Femur (tissue), 1 donor: Measurements from ENCODE around the gene ZSCAN5B.
"Not testable (repeated sequence)": the region's sequence is repeated elsewhere in the genome, so short reads cannot be mapped to it uniquely, and the experiment has no call there.

Experiments
- DNase-seq: peaks from one replicate; pipeline ENCODE4 v3.0.0-alpha.2; 2017

ZSCAN5B gene

DNA sequence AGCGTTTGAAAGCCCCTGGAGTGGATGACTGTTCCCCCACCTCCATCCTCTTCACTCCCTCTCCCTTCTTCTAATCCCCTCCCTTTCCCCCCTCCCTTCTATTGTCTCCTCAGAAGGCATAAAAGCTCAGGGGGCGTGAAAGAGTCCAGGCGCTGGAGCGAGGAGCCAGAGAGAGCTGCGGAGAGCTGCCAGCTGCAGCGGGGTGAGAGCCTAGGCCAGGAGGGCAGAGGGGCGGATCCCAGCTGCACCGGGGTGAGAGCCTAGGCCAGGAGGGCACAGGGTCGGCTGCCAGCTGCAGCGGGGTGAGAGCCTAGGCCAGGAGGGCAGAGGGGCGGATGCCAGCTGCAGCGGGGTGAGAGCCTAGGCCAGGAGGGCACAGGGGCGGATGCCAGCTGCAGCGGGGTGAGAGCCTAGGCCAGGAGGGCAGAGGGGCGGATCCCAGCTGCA, 21.7 kb downstream of the ZSCAN5B start, which contains the start of gene GALP:
TSS of gene GALP (plus strand) at position 148 of the 447 bp plus-strand sequence. CDS start 1,101 bp downstream, outside the sequence.
- not testable (repeated sequence) for DNase-seq

DNA sequence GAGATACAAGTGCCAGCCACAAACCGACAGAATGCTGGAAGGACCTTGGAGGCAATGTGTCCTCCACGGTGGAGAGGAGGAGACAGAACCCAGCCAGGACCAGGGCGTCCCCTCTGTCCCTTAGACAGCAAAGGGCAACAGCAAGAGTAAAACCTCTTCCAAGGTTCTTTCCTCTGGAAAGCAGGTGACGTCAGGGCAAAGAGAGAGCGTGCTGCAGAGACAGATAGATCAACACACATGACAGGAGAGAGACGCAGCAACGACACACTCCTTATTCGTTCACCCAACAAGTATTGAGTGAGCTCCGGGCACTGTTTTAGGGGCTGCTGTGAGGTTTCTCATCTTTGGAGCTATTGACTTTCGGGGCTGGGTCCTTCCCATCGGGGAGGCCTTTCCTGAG, 23.0 kb downstream of the ZSCAN5B start:
- no peak for DNase-seq

- no peak for DNase-seq
Observed at GRCh38 chr19:56174086-56174485, 23.5 kb downstream of the ZSCAN5B start.

- DNase-seq = no peak
Observed at GRCh38 chr19:56170261-56170660, 27.3 kb downstream of the ZSCAN5B start.

DNA sequence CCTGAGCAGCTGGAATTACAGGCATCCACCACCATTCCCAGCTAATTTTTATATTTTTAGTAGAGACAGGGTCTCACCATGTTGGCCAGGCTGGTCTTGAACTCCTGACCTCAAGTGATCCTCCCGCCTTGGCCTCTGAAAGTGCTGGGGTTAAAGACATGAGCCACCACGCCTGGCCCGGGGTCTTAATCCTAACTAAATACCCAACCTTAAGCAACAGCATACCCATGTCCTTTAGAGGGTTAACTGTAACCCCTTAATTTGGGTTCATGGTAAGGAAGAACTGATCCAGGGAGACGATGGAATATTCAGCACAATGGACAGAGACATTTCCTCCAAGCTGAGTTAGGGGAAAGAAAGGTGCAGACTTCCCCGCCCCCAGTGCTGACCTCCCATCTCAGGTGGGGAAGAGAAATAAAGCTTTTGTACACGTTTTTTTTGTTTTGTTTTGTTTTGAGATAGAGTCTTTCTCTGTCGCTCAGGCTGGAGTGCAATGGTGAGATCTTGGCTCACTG, 30.5 kb downstream of the ZSCAN5B start:
- no peak for DNase-seq

DNA sequence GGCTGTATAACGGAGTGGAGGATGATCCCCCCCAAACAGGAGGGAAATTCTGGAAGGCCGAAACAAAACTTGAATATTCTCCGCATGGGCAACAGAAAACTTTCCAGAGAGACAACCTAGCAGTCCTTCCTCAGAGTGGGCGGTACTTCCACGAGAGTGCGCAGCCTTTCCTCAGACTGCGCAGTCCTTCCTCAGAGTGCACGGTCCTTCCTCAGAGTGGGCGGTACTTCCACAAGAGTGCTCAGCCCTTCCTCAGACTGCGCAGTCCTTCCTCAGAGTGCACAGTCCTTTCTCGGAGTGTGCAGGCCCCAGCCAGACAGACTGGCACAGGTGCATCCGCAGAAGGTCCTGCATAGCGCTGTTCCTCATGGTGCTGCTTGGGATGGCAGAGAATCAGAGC, 34.5 kb downstream of the ZSCAN5B start:
- no peak for DNase-seq

DNA sequence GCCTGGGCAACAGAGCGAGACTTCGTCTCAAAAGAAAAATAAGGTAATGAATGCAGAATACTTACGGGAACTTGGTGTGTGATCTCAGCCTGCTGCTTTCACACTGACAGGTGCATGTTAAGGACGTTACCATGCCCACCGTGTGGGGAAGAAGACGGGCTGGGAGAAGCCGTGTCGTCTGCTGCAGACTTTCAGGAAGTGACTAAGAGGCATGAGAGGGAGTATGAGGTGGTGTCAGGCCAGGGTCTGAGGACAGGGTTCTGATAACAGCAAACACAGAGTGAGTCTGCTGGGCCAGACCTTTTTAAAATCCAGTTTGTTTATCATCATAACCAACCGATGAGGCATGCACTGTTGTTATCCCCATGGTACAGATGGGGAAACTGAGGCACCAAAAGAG, 35.3 kb downstream of the ZSCAN5B start:
- no peak for DNase-seq

DNA sequence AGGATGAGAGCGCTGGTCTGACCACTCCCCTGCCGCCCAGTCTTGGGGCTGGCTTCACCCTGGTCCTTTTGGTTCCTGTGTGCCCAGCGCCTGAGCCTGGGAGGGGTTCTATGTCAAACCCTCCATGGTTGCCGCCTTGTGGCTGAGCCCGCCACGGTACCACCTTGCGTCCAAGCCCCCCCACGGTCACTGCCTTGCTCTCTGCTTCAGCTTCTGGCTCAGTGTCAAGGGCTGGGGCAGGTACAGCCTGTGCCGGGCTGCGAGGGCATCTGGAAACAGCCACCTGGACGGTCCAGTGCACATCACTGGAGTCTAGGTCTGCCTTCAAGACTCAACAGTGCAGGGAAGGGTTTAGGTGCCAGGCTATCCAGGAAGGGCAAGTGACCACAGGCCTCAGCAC, 36.0 kb downstream of the ZSCAN5B start:
- DNase-seq = no peak

DNA sequence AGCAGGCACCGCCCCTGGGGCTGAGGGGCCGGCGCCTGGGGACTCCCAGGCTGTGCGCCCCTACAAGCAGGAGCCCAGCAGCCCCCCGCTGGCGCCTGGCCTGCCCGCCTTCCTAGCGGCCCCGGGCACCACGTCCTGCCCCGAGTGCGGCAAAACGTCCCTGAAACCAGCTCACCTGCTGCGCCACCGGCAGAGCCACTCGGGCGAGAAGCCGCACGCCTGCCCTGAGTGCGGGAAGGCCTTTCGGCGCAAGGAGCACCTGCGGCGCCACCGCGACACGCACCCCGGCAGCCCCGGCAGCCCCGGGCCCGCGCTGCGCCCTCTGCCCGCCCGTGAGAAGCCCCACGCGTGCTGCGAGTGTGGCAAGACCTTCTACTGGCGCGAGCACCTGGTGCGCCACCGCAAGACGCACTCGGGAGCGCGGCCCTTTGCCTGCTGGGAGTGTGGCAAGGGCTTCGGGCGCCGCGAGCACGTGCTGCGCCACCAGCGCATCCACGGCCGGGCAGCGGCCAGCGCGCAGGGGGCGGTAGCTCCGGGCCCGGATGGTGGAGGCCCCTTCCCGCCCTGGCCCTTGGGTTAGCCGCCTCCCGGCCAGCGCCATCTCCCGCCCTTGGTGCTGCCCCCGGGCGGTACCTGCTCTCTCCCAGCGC, 37.8 kb downstream of the ZSCAN5B start:
- no peak for DNase-seq

GRCh38 chr19:56159009-56159559, 38.5 kb downstream of the ZSCAN5B start:
- DNase-seq = no peak

DNA sequence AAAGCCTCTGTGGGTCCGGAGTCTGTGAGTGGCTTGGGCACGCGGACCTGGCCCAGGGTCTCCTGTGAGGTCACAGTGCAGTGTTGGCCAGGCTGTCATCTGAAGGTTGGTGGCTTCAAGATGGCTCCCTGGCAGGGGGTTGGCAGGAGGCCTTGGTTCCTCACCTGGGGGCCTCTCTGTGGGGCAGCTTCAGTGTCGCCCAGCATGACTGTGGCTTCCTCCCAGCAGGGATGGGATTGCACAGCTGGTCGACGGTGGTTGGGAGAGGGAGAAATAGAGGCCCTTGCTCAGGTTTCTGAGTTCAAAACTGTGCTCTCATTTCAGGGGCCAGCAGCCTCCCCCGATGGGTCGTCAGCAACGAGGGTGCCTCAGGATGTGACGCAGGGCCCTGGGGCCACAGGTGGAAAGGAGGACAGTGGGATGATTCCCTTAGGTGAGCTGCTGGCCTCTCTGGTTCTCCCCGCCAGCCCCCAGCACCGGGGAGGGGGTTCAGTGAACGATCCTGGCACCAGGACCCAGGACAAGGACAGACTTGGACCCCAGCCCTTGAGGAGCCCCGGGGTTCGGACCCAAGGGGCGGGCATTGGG, 39.3 kb downstream of the ZSCAN5B start:
- no peak for DNase-seq

DNA sequence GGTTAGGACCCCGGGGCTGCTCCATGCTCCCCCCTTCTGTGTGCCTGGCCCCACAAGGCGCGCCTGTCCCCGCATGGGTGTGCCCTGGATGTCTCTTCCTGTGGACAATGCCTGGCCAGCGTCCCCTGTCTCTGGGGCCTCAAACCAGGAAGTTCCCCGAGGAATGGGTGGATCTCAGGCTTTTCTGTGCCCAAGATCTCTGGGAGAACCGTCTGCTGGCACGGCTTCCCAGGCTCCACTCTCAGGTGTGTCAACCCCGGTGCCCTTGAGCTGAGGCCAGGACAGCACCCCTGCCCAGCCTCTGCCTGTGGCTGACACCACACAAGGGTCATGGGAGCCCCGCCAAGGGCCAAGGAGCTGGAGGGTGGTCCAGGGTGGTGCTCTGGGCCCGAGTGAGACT, 40.8 kb downstream of the ZSCAN5B start:
- no peak for DNase-seq

GRCh38 chr19:56155124-56155687, 42.4 kb downstream of the ZSCAN5B start:
- DNase-seq = no peak

- no peak for DNase-seq
Observed at GRCh38 chr19:56153507-56153906, 44.1 kb downstream of the ZSCAN5B start.

DNA sequence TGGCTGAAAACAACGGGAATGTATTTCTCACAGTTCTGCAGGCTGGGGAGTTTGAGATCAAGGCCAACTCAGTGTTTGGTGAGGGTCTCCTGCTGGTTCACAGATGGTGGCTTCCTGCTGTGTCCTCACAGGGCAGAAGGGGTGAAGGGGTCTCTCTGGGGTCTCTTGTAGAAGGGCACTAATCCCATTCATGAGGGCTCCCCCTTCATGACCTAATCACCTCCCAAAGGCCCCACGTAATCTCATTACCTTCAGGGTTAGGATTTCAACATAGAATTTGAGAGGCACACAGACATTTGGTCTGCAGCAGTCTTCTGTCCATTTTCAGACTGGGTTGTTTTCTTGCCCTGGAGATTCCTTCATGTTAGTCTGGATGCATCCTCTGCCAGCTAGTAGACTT, 44.9 kb downstream of the ZSCAN5B start:
- DNase-seq = no peak

- DNase-seq = no peak
Observed at GRCh38 chr19:56150358-56150757, 47.2 kb downstream of the ZSCAN5B start.

- DNase-seq = no peak
Observed at GRCh38 chr19:56149656-56150038, 47.9 kb downstream of the ZSCAN5B start.

DNA sequence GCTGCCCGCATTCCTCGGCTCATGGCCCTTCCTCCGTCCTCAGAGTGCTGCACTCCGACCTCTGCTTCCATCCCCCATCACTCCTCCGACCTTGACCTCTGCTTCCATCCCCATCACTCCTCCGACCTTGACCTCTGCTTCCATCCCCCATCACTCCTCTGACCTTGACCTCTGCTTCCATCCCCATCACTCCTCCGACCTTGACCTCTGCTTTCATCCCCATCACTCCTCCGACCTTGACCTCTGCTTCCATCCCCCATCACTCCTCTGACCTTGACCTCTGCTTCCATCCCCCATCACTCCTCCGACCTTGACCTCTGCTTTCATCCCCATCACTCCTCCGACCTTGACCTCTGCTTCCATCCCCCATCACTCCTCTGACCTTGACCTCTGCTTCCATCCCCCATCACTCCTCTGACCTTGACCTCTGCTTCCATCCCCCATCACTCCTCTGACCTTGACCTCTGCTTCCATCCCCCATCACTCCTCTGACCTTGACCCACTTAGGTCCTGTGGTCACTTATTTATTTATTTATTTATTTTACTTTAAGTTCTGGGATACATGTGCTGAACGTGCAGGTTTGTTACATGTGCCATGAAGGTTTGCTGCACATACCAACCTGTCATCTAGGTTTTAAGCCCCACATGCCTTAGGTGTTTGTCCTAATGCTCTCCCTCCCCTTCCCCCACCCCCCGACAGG, 48.5 kb downstream of the ZSCAN5B start:
- not testable (repeated sequence) for DNase-seq

DNA sequence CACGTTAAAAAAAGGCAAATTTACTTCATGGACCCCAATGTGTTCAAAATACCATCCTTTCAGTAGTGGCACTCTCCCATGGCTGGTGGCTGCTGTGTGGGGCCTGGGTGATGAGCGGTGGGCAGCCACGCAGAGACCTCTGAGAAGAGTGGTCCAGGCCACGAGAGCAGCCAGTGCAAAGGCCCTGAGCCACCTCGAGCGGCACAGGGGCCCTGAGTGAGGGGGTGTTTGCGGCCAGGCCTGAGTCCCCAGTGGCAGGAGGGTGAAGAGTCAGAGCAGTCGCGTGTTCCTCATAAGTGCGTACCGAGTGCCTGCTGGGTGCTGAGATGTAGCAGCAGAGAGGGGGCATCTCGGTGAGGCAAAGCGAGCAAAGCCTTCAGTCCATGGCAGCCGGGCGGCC, 49.5 kb downstream of the ZSCAN5B start:
- DNase-seq = no peak

- no peak for DNase-seq
Observed at GRCh38 chr19:56147307-56147706, 50.3 kb downstream of the ZSCAN5B start.

DNA sequence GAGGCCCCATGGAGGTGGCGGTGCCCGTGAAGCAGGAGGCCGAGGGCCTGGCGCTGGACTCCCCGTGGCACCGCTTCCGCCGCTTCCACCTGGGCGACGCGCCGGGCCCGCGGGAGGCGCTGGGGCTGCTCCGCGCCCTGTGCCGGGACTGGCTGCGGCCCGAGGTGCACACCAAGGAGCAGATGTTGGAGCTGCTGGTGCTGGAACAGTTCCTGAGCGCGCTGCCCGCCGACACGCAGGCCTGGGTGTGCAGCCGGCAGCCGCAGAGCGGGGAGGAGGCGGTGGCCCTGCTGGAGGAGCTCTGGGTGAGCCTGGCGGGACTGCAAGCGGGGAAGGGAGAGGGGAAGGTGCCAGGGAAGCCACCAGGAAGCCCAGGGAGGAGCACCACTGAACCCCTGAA, 50.7 kb downstream of the ZSCAN5B start:
- no peak for DNase-seq

DNA sequence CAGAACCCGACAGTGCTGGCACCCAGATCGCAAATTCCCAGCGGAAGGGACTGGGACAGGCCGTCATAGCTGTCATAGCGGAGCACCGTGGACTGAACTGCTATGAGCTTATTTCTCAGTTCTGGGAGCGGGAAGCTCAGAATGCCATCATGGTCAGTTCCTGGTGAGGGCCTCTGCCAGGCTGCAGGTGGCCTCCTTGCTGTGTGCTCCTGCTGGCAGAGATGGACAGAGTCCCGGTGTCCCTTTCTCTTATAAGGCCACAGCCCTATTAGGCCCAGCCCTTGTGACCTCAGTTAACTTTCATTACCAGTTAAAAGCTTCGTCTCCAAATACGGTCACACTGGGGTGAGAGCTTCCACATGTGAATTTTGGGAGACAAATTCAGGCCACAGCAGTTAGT, 51.9 kb downstream of the ZSCAN5B start:
- DNase-seq = no peak

GRCh38 chr19:56144831-56145230, 52.8 kb downstream of the ZSCAN5B start:
- no peak for DNase-seq
